Esophagus (tissue), 2 donors: Measurements from ENCODE around the gene ZCCHC24. TPM values are rescaled to one million over a fixed set of nuclear protein-coding genes. Genes with fewer than 3 reads are reported as not detected.

Experiments
- H3K27ac ChIP-seq, 2 donors: one replicate each; pipeline ENCODE4 v1.5.1; 2013; ENCODE audit warnings: low read depth in 2 of 2, mild to moderate bottlenecking in 2 of 2, inconsistent platforms in 1 of 2, low read length in 1 of 2, moderate library complexity in 1 of 2
- H3K27me3 ChIP-seq, 2 donors: one replicate each; pipeline ENCODE4 v1.6.1; 2013; ENCODE audit warnings: low read length in 2 of 2, control low read depth in 1 of 2, mild to moderate bottlenecking in 1 of 2; ENCODE audit not compliant: insufficient read depth in 2 of 2, control insufficient read depth in 1 of 2
- H3K36me3 ChIP-seq, 2 donors: one replicate each; pipeline ENCODE4 v1.6.1; 2013; ENCODE audit warnings: low read length in 1 of 2; ENCODE audit not compliant: control insufficient read depth in 2 of 2, insufficient read depth in 2 of 2
- H3K4me1 ChIP-seq, 2 donors: one replicate each; pipeline ENCODE4 v1.6.1; 2013; ENCODE audit warnings: low read length in 1 of 2; ENCODE audit not compliant: control insufficient read depth in 2 of 2, insufficient read depth in 2 of 2
- H3K4me3 ChIP-seq, 2 donors: one replicate each; pipeline ENCODE4 v1.5.1; 2013; ENCODE audit warnings: low read length in 2 of 2, mild to moderate bottlenecking in 2 of 2, low read depth in 1 of 2, moderate library complexity in 1 of 2
- H3K9me3 ChIP-seq, 2 donors: one replicate each; pipeline ENCODE4 v1.6.1; 2013; ENCODE audit warnings: mild to moderate bottlenecking in 2 of 2, low read depth in 1 of 2, low read length in 1 of 2, moderate library complexity in 1 of 2; ENCODE audit not compliant: control insufficient read depth in 2 of 2, insufficient read depth in 1 of 2
- WGBS, 2 donors: extraction: QIAGEN DNeasy Blood & Tissue Kit; methylation state at CpG; one replicate each; pipeline ENCODE4 v1.1.7; 2013; 5-methylcytosine and 5-hydroxymethylcytosine counted together
- polyA plus RNA-seq, 2 donors: library from polyadenylated mRNA; stranded (reverse); fragments of 200-250 nt; gene quantifications; one replicate each; pipeline ENCODE4 v1.2.3, GENCODE V29; 2013
- donor health status: healthy with polysubstance abuse.
- donor health status: Bipolar disorder and iron deficiency.

Gene ZCCHC24
- polyA plus RNA-seq, 2 donors, result 3.3 to 6.5 TPM

- 86% methylated on average over 11 of the region's 11 CpGs for WGBS, 2 donors
- Histone ChIP-seq H3K27ac (no peak overlapping the region), H3K27me3 (no peaks in the 10 kb centered on the region), H3K36me3 (no peaks in the 10 kb centered on the region), H3K9me3 (peaks cover 0 to 4% of the 10 kb centered on the region in 2 donors), H3K4me1 (peaks cover 0 to 4% of the 10 kb centered on the region in 2 donors), H3K4me3 (no peak overlapping the region)
Measured at GRCh38 chr10:79376078-79376628, 69.3 kb downstream of the ZCCHC24 start.

DNA sequence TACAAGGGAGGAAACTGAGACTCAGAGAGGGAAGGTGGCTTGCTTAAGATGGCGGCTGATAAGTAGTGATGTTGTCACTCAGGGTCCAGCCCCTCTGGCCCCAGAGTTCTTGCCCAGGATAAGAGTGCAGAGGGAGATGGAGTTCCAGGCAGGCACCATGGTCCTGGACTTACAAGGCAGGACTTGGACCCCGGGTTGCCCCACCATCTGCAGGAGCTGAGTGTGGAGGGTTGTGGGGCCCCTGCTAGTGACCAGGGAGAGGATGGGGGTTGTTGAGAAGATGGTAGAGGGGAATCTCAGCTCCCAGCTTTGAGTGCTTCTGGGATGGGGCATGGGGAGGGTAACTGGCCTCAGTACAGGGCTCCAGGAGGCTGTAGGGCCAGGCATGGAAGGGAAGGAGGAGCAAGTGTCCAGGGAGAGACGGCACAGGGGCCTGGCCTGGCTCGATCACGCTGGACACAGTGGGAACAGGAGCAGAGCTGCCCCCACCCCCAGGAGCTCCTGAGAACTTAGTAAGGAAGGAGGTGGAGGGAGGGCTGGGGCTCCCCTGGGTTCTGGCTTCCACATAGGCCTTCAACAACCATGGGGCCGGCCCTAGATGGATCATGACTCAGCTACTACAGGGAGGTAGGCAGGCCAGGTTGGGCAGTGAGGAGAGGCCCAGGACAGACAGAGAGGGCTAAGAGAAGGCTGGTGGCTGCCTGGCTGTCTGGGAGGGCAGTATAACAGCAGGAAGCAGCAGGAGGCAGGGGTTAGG is 69.9 kb downstream of the ZCCHC24 start:
- WGBS, 2 donors, result 74 to 82% methylated on average over 6 of the region's 6 CpGs
- no peak overlapping the region for H3K4me3 ChIP-seq
- peaks cover 0 to 4% of the 10 kb centered on the region in 2 donors for H3K4me1 ChIP-seq
- H3K27ac ChIP-seq, result no peak overlapping the region
- H3K9me3 ChIP-seq, result peaks cover 0 to 4% of the 10 kb centered on the region in 2 donors
- H3K36me3 ChIP-seq, result no peaks in the 10 kb centered on the region
- H3K27me3 ChIP-seq, result no peaks in the 10 kb centered on the region

- peaks cover 0 to 4% of the 10 kb centered on the region in 2 donors for H3K9me3 ChIP-seq
- H3K27ac ChIP-seq, result no peak overlapping the region
- H3K27me3 ChIP-seq, result no peaks in the 10 kb centered on the region
- no peak overlapping the region for H3K4me3 ChIP-seq
- WGBS, 2 donors, result 8% methylated on average over 7 of the region's 7 CpGs
- no peaks in the 10 kb centered on the region for H3K36me3 ChIP-seq
- H3K4me1 ChIP-seq, result peaks cover 0 to 4% of the 10 kb centered on the region in 2 donors
Measured at GRCh38 chr10:79374312-79375191, 70.9 kb downstream of the ZCCHC24 start.

DNA sequence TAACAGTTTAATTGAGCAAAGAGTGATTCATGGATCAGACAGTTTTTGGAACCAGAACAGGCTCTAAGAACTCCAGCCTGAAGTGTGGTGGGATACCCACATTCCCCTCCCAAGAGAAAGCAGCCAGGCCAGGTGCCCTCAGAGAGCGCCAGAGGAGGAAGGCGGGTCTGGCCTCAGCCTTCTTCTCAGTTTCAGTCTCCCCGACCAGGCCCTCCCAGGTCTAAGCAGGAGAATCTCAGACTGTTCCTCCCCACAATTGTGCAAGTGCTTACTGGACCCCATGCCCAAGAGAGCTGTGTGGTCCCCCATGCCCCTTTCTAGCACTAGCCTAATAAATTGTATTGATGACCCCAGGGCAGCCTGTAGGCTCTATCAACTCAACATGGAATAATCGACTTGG is 72.6 kb downstream of the ZCCHC24 start:
- H3K27ac ChIP-seq, result no peak overlapping the region
- no peaks in the 10 kb centered on the region for H3K4me1 ChIP-seq
- 75% methylated on average over 4 of the region's 4 CpGs for WGBS, 2 donors
- no peaks in the 10 kb centered on the region for H3K36me3 ChIP-seq
- H3K27me3 ChIP-seq, result no peaks in the 10 kb centered on the region
- no peak overlapping the region for H3K4me3 ChIP-seq
- peaks cover 0 to 4% of the 10 kb centered on the region in 2 donors for H3K9me3 ChIP-seq

- Histone ChIP-seq H3K4me1 (no peaks in the 10 kb centered on the region), H3K36me3 (no peaks in the 10 kb centered on the region), H3K9me3 (no peaks in the 10 kb centered on the region), H3K4me3 (no peak overlapping the region), H3K27me3 (no peaks in the 10 kb centered on the region), H3K27ac (no peak overlapping the region)
- WGBS, 2 donors, result 75 to 79% methylated on average over 6 of the region's 6 CpGs
Measured at GRCh38 chr10:79367426-79368189, 77.8 kb downstream of the ZCCHC24 start.

GRCh38 chr10:79361726-79362397 is 83.6 kb downstream of the ZCCHC24 start:
- no peak overlapping the region for H3K27ac ChIP-seq
- no peaks in the 10 kb centered on the region for H3K36me3 ChIP-seq
- H3K27me3 ChIP-seq, result no peaks in the 10 kb centered on the region
- H3K4me1 ChIP-seq, result peaks cover 0 to 2% of the 10 kb centered on the region in 2 donors
- 73 to 75% methylated on average over 4 of the region's 4 CpGs for WGBS, 2 donors
- no peaks in the 10 kb centered on the region for H3K9me3 ChIP-seq
- H3K4me3 ChIP-seq, result no peak overlapping the region

- H3K9me3 ChIP-seq, result no peaks in the 10 kb centered on the region
- no peaks in the 10 kb centered on the region for H3K27me3 ChIP-seq
- 87 to 92% methylated on average over 5 of the region's 5 CpGs for WGBS, 2 donors
- H3K4me1 ChIP-seq, result peaks cover under 1 to 2% of the 10 kb centered on the region in 2 donors
- no peak overlapping the region for H3K4me3 ChIP-seq
- peaks cover 0 to under 1% of the 10 kb centered on the region in 2 donors for H3K36me3 ChIP-seq
- no peak overlapping the region for H3K27ac ChIP-seq
Measured at GRCh38 chr10:79360499-79361342, 84.7 kb downstream of the ZCCHC24 start.

- Histone ChIP-seq H3K27ac (no peak overlapping the region), H3K27me3 (no peaks in the 10 kb centered on the region), H3K9me3 (no peaks in the 10 kb centered on the region), H3K4me1 (peaks cover 2 to 4% of the 10 kb centered on the region in 2 donors), H3K36me3 (peaks cover 0 to 3% of the 10 kb centered on the region in 2 donors), H3K4me3 (no peak overlapping the region)
- WGBS, 2 donors, result 93 to 96% methylated on average over 6 of the region's 6 CpGs
Measured at GRCh38 chr10:79359816-79360498, 85.5 kb downstream of the ZCCHC24 start.
